ENCODE data around the gene LBX1.

DNA sequence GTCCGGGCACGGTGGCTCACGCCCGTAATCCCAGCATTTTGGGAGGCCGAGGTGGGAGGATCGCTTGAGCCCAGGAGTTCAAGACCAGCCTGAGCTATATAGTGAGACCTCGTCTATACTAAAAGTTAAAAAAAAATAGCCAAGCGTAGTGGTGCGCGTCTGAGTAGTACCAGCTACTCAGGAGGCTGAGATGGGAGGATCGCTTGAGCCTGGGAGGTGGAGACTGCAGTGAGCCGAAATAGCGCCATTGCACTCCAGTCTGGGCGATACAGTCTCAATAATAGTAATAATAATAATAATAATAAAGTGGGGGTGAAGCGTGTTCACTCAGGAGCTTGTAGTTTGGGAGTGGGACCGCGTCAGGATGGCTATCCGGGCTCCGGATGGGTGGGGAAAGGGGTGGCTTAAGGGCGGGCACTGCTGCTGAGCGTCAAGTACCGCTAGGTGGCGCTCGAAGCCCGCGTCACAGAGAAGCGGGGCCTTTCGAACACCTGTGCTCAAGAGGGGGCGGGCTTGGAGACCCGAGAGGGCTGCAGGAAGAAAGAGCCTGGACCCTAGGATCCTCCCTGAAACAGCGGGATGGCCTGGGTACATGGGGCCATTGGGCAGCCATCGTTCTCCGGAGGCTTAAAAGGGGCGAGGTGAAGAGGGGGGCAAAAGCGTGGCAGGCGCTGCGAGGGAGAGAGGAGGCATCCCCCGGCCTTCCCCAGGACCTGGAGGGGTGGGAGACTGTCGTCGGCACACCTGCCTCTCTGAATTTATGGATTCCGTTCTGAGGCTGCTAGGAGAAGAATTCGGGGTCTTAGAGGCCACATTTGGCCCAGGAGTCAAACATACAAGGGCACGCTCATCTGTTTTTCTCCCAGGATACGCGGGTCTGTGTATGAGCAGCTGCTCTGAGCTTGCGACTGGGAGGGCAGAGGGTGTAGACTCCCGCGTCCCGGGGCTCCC lies 14.5 kb downstream of the LBX1 start:
- TF ChIP-seq EZH2 (IDR thresholded peaks at IDR 0.05; ENCODE audit: insufficient read depth, poor library complexity, severe bottlenecking): no peak
- TF ChIP-seq EZH2phosphoT487 (IDR thresholded peaks at IDR 0.05; ENCODE audit: insufficient read depth, low read depth): no peak
